A673 (cell line): Measurements from ENCODE around the gene PARVB. TPM values are rescaled to one million over a fixed set of nuclear protein-coding genes. Genes with fewer than 3 reads are reported as not detected.

Experiments used
- BruUV-seq: library from RNA; stranded (reverse); fragments of 400-500 nt; replicated peaks from 2 replicates; lab custom pipeline; 2021; lab: Mats Ljungman, UMichigan
- CTCF ChIA-PET: fragments of 300-600 bp; sonication (Branson Sonifier 250); formaldehyde crosslinking; loops from one replicate; lab custom pipeline; 2022; ENCODE audit warnings: antibody characterized with exemption; lab: Charles Lee
- POLR2A ChIA-PET: fragments of 300-600 bp; sonication (Branson Sonifier 250); formaldehyde crosslinking; loops from one replicate; lab custom pipeline; 2022; ENCODE audit warnings: antibody characterized with exemption; ENCODE audit not compliant: low non-redundant PET; lab: Charles Lee
- DNase-seq: peaks from one replicate; pipeline ENCODE4 v3.0.0-alpha.2; 2015; ENCODE audit warnings: low spot score
- H3K27ac ChIP-seq: fragments of 200-600 bp; sonication (generic); 2 replicates; pipeline ENCODE4 v1.5.1; 2016; ENCODE audit warnings: mixed run types, low read depth, mild to moderate bottlenecking, mixed read lengths, antibody characterized with exemption, low read length; ENCODE audit not compliant: poor library complexity, severe bottlenecking
- H3K27me3 ChIP-seq: fragments of 200-600 bp; sonication (generic); replicated peaks from 2 replicates; pipeline ENCODE4 v1.6.1; 2017; ENCODE audit warnings: mixed run types, low read depth, mild to moderate bottlenecking, mixed read lengths, antibody characterized with exemption, low read length; ENCODE audit not compliant: insufficient read depth, poor library complexity
- H3K36me3 ChIP-seq: fragments of 200-600 bp; sonication (generic); 2 replicates; pipeline ENCODE4 v1.6.1; 2016; ENCODE audit warnings: mixed run types, mild to moderate bottlenecking, mixed read lengths, antibody characterized with exemption, low read length; ENCODE audit not compliant: insufficient read depth, poor library complexity, severe bottlenecking
- H3K4me1 ChIP-seq: fragments of 200-600 bp; sonication (generic); 2 replicates; pipeline ENCODE4 v1.6.1; 2017; ENCODE audit warnings: mixed run types, mild to moderate bottlenecking, mixed read lengths, antibody characterized with exemption, low read length; ENCODE audit not compliant: insufficient read depth, poor library complexity, severe bottlenecking
- H3K4me3 ChIP-seq: fragments of 200-600 bp; sonication (generic); 2 replicates; pipeline ENCODE4 v1.5.1; 2016; ENCODE audit warnings: low read depth, mixed run types, mild to moderate bottlenecking, mixed read lengths, low read length; ENCODE audit not compliant: poor library complexity, severe bottlenecking
- H3K9me3 ChIP-seq: fragments of 200-600 bp; sonication (generic); 2 replicates; pipeline ENCODE4 v1.6.1; 2016; ENCODE audit warnings: mixed run types, low read depth, mild to moderate bottlenecking, mixed read lengths, antibody characterized with exemption, low read length; ENCODE audit not compliant: poor library complexity, severe bottlenecking
- CTCF ChIP-seq: fragments of 300-800, 200-600 bp; sonication (generic); conservative IDR thresholded peaks from 2 replicates; pipeline ENCODE4 v1.5.1; 2017; ENCODE audit warnings: low read depth, mild to moderate bottlenecking, antibody characterized with exemption, low read length, moderate library complexity, mixed read lengths
- EZH2 ChIP-seq: fragments of 200-600 bp; sonication (generic); IDR thresholded peaks from 2 replicates; pipeline ENCODE4 v1.6.1; 2017; ENCODE audit warnings: borderline replicate concordance, low read depth, mild to moderate bottlenecking, mixed read lengths, antibody characterized with exemption, low read length; ENCODE audit not compliant: poor library complexity, severe bottlenecking
- intact Hi-C: fragments of 100-400 bp; cut with micrococcal nuclease; formaldehyde crosslinking; loops from one replicate; pipeline ENCODE4 v1.10.0; 2022; ENCODE audit not compliant: unreplicated experiment
- total RNA-seq: library from RNA; stranded (reverse); gene quantifications from 2 replicates; pipeline ENCODE4 v1.2.3, GENCODE V29; 2021

PARVB gene
- total RNA-seq, 1 experiment from 2014 or later, result 18.3 TPM

- peaks cover 31% of the 10 kb centered on the region for H3K4me1 ChIP-seq
- H3K36me3 ChIP-seq, result no peaks in the 10 kb centered on the region
- no peaks in the 10 kb centered on the region for H3K27me3 ChIP-seq
- no TSS peak for BruUV-seq
- no peak overlapping the region for H3K4me3 ChIP-seq
- no peak for DNase-seq
- ChIA-PET POLR2A (no interaction called here), CTCF (no interaction called here)
- TF ChIP-seq EZH2, result no peak
- TF ChIP-seq CTCF, result no peak
- H3K9me3 ChIP-seq, result no peaks in the 10 kb centered on the region
- intact Hi-C loops, result no loop called here
- no peak overlapping the region for H3K27ac ChIP-seq
Measured at GRCh38 chr22:44143579-44143978, 119.5 kb downstream of the PARVB start.

- H3K27me3 ChIP-seq, result no peaks in the 10 kb centered on the region
- intact Hi-C loops, result no loop called here
- no peak overlapping the region for H3K27ac ChIP-seq
- H3K4me3 ChIP-seq, result no peak overlapping the region
- ChIA-PET POLR2A (no interaction called here), CTCF (no interaction called here)
- H3K36me3 ChIP-seq, result no peaks in the 10 kb centered on the region
- no TSS peak for BruUV-seq
- TF ChIP-seq EZH2 (no peak), CTCF (no peak)
- DNase-seq, result no peak
- peaks cover 36% of the 10 kb centered on the region for H3K4me1 ChIP-seq
- H3K9me3 ChIP-seq, result no peaks in the 10 kb centered on the region
Measured at GRCh38 chr22:44144046-44144569, 120.0 kb downstream of the PARVB start.

- H3K4me3 ChIP-seq, result no peak overlapping the region
- BruUV-seq, result no TSS peak
- H3K27ac ChIP-seq, result no peak overlapping the region
- ChIA-PET POLR2A (no interaction called here), CTCF (no interaction called here)
- TF ChIP-seq EZH2, result no peak
- TF ChIP-seq CTCF, result no peak
- H3K4me1 ChIP-seq, result peaks cover 36% of the 10 kb centered on the region
- no peaks in the 10 kb centered on the region for H3K27me3 ChIP-seq
- intact Hi-C loops, result no loop called here
- no peaks in the 10 kb centered on the region for H3K36me3 ChIP-seq
- no peaks in the 10 kb centered on the region for H3K9me3 ChIP-seq
- no peak for DNase-seq
Measured at GRCh38 chr22:44145544-44145943, 121.4 kb downstream of the PARVB start.
